Esophagus squamous epithelium (tissue), 5 donors: ENCODE data around the gene LONP2. TPM values are rescaled to one million over a fixed set of nuclear protein-coding genes. Genes with fewer than 3 reads are reported as not detected.

Source experiments
- DNase-seq: peaks from one replicate; lab custom pipeline; 2025; lab: John Stamatoyannopoulos, UW
- H3K27ac ChIP-seq, 4 donors: fragments of 200-600 bp; sonication (generic); one replicate each; pipeline ENCODE4 v1.5.1; 2016 to 2019; ENCODE audit warnings: mild to moderate bottlenecking in 1 of 4
- H3K27me3 ChIP-seq, 4 donors: fragments of 200-600 bp; sonication (generic); 1 replicate in 3 of 4; 2 replicates in 1 of 4; pipeline versions ENCODE4 v1.5.1 to v1.6.0; 2017 to 2021; ENCODE audit warnings: antibody characterized with exemption in 1 of 4
- H3K36me3 ChIP-seq, 3 donors: fragments of 200-600 bp; sonication (generic); one replicate each; pipeline ENCODE4 v1.5.1; 2016 to 2019
- H3K4me1 ChIP-seq, 3 donors: fragments of 200-600 bp; sonication (generic); one replicate each; pipeline ENCODE4 v1.5.1; 2017 to 2019
- H3K4me3 ChIP-seq, 4 donors: fragments of 200-600 bp; sonication (generic); 1 replicate in 3 of 4; 2 replicates in 1 of 4; pipeline ENCODE4 v1.5.1; 2016 to 2019; ENCODE audit warnings: mild to moderate bottlenecking in 2 of 4, moderate library complexity in 1 of 4
- H3K9me3 ChIP-seq, 3 donors: fragments of 200-600 bp; sonication (generic); one replicate each; pipeline ENCODE4 v1.5.1; 2016 to 2019
- POLR2A ChIP-seq, 4 donors: fragments of 450-650 bp; IDR thresholded peaks; one replicate each; pipeline ENCODE4 v1.6.1; 2017; ENCODE audit warnings: antibody characterized with exemption in 4 of 4, mild to moderate bottlenecking in 4 of 4, moderate library complexity in 3 of 4
- WGBS, 2 donors: methylation state at CpG; one replicate each; pipeline ENCODE4 v1.1.5; 2018; 5-methylcytosine and 5-hydroxymethylcytosine counted together
- intact Hi-C: fragments of 100-400 bp; cut with DNase I; formaldehyde crosslinking; loops from one replicate; pipeline ENCODE4 v1.15.0; 2022
- total RNA-seq, 4 donors: library from RNA; depleted of rRNA; stranded (reverse); fragments of >200 nt; gene quantifications; one replicate each; pipeline ENCODE4 v1.1.0, GENCODE V29; 2016
- TF ChIP-seq, protein P1 (sequence below), 6 experiments: fragments of 450-650 bp in 4 of 6; fragments of 200-600 bp in 2 of 6; sonication (generic) in 2 of 6; IDR thresholded peaks; one replicate each; pipeline ENCODE4 v1.5.1; 2016 to 2019; ENCODE audit warnings: antibody characterized with exemption in 6 of 6, mild to moderate bottlenecking in 4 of 6, moderate library complexity in 4 of 6
- donor health status: DM: yes; HTN: yes; CAD: no.

Gene LONP2
- total RNA-seq, 4 donors from 2014 or later: 30.9 to 57.2 (median 40.3) TPM

GRCh38 chr16:48277158-48277557 lies 33.1 kb downstream of the LONP2 start:
- Histone ChIP-seq H3K27me3 (no peaks in the 10 kb centered on the region), H3K9me3 (no peaks in the 10 kb centered on the region), H3K36me3 (peaks cover 0 to 66% (median 3%) of the 10 kb centered on the region in 3 donors), H3K4me3 (no peak overlapping the region), H3K4me1 (peaks cover 0 to 5% (median 0%) of the 10 kb centered on the region in 3 donors), H3K27ac (no peak overlapping the region)
- intact Hi-C loops: no loop called here
- 74 to 85% methylated on average over 4 to 5 of the region's 5 CpGs for WGBS, 2 donors
- TF ChIP-seq, protein P1, sequence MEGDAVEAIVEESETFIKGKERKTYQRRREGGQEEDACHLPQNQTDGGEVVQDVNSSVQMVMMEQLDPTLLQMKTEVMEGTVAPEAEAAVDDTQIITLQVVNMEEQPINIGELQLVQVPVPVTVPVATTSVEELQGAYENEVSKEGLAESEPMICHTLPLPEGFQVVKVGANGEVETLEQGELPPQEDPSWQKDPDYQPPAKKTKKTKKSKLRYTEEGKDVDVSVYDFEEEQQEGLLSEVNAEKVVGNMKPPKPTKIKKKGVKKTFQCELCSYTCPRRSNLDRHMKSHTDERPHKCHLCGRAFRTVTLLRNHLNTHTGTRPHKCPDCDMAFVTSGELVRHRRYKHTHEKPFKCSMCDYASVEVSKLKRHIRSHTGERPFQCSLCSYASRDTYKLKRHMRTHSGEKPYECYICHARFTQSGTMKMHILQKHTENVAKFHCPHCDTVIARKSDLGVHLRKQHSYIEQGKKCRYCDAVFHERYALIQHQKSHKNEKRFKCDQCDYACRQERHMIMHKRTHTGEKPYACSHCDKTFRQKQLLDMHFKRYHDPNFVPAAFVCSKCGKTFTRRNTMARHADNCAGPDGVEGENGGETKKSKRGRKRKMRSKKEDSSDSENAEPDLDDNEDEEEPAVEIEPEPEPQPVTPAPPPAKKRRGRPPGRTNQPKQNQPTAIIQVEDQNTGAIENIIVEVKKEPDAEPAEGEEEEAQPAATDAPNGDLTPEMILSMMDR (IDR thresholded peaks at IDR 0.05): no peak
- TF ChIP-seq POLR2A (IDR thresholded peaks at IDR 0.05): no peak
- DNase-seq: no peak

DNA sequence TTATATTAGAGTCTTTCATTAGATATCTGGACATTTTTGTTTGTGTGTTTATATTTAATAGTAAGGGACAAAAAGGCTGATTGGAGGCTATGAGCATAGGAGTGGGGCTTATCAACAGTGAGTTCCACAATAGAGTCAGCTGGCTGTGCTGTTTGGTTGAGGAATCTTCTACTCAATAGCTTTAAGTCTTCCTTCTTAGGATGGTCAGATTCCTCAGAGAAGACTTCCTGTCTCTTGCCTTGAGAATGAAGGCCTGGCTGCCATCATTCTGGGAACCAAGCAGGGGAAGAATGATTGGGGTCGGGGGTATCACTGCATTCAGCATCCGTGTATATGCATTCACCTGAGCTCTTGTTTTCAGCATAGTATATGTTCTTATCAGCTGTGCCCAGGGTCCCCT lies 35.1 kb downstream of the LONP2 start:
- Histone ChIP-seq H3K4me1 (peaks cover 0 to 16% (median 0%) of the 10 kb centered on the region in 3 donors), H3K27me3 (no peaks in the 10 kb centered on the region), H3K4me3 (no peak overlapping the region), H3K9me3 (no peaks in the 10 kb centered on the region), H3K27ac (no peak overlapping the region), H3K36me3 (peaks cover 0 to 61% (median 3%) of the 10 kb centered on the region in 3 donors)
- intact Hi-C loops: no loop called here
- TF ChIP-seq, protein P1 (IDR thresholded peaks at IDR 0.05): no peak
- no peak for TF ChIP-seq POLR2A (IDR thresholded peaks at IDR 0.05)
- DNase-seq: no peak
- 82 to 89% methylated on average over 2 of the region's 2 CpGs for WGBS, 2 donors

GRCh38 chr16:48280546-48280945 lies 36.4 kb downstream of the LONP2 start:
- intact Hi-C loops: no loop called here
- Histone ChIP-seq H3K36me3 (peaks cover 0 to 63% (median 0%) of the 10 kb centered on the region in 3 donors), H3K27me3 (no peaks in the 10 kb centered on the region), H3K4me3 (no peak overlapping the region), H3K4me1 (peaks cover 0 to 16% (median 0%) of the 10 kb centered on the region in 3 donors), H3K27ac (no peak overlapping the region), H3K9me3 (no peaks in the 10 kb centered on the region)
- no peak for DNase-seq
- 77 to 90% methylated on average over 2 of the region's 2 CpGs for WGBS, 2 donors
- TF ChIP-seq POLR2A (IDR thresholded peaks at IDR 0.05): no peak
- TF ChIP-seq, protein P1 (IDR thresholded peaks at IDR 0.05): no peak

- 44 to 78% methylated on average over 2 of the region's 2 CpGs for WGBS, 2 donors
- H3K36me3 ChIP-seq: peaks cover 3 to 75% (median 7%) of the 10 kb centered on the region in 3 donors
- H3K27ac ChIP-seq: no peak overlapping the region
- no peaks in the 10 kb centered on the region for H3K27me3 ChIP-seq
- intact Hi-C loops: no loop called here
- peaks cover 0 to 16% (median 0%) of the 10 kb centered on the region in 3 donors for H3K4me1 ChIP-seq
- H3K4me3 ChIP-seq: no peak overlapping the region
- DNase-seq: no peak
- peaks cover 3 to 13% (median 12%) of the 10 kb centered on the region in 3 donors for H3K9me3 ChIP-seq
- TF ChIP-seq, protein P1 (IDR thresholded peaks at IDR 0.05): no peak
- no peak for TF ChIP-seq POLR2A (IDR thresholded peaks at IDR 0.05)
These were observed 38.6 kb downstream of the LONP2 start for GRCh38 chr16:48282636-48283263.

DNA sequence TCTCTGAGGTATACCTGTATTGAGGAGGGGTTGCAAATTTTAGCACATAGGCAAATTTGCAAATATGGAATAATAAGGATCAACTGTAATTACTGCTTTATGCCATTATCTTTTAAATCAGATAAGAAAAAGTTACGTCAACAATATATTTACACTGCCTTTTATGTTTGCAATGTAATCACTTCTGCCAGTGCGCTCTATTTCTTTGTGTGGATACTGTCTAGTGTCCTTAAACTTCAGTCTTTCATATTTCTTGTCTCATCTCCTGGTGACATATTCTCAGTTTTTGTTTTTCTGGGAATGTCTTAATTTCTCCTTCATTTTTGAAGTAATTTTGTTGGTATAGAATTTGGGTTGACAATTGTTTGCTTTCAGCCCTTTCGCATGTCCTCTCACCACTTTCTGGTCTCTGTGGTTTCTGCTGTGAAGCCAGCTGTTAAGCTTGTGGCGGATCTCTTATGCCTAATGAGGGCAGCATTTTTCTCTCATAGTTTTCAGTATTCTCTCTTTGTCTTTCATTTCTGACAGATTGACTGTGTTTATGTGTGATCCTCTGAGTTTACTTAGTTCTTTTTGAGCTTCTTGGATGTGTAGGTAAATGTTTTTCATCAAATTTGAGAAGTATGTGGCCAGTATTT lies 40.8 kb downstream of the LONP2 start:
- Histone ChIP-seq H3K4me3 (no peak overlapping the region), H3K27me3 (no peaks in the 10 kb centered on the region), H3K27ac (no peak overlapping the region), H3K36me3 (peaks cover 3 to 74% (median 7%) of the 10 kb centered on the region in 3 donors), H3K9me3 (peaks cover 3 to 13% (median 12%) of the 10 kb centered on the region in 3 donors), H3K4me1 (peaks cover 0 to 11% (median 0%) of the 10 kb centered on the region in 3 donors)
- no peak for DNase-seq
- TF ChIP-seq, protein P1 (IDR thresholded peaks at IDR 0.05): no peak
- no peak for TF ChIP-seq POLR2A (IDR thresholded peaks at IDR 0.05)
- WGBS, 2 donors: 80 to 83% methylated on average over 4 of the region's 4 CpGs
- intact Hi-C loops: no loop called here
